ENCODE measurements around the gene EPB41L5.

The EPB41L5 gene

GRCh38 chr2:120204945-120205670 is 192.2 kb downstream of the EPB41L5 start:
- no peak for DNase-seq

GRCh38 chr2:120206022-120206581 is 193.2 kb downstream of the EPB41L5 start:
- no peak for DNase-seq

- no peak for DNase-seq
Measured at GRCh38 chr2:120208381-120209353, 195.8 kb downstream of the EPB41L5 start.

GRCh38 chr2:120209427-120210269 is 196.8 kb downstream of the EPB41L5 start:
- no peak for DNase-seq

- no peak for DNase-seq
Measured at GRCh38 chr2:120210270-120210693, 197.4 kb downstream of the EPB41L5 start.

GRCh38 chr2:120218181-120218580 is 205.3 kb downstream of the EPB41L5 start:
- no peak for DNase-seq

- DNase-seq = no peak
Measured at GRCh38 chr2:120219291-120219690, 206.4 kb downstream of the EPB41L5 start.

GRCh38 chr2:120219766-120220165 is 206.9 kb downstream of the EPB41L5 start:
- no peak for DNase-seq

GRCh38 chr2:120220756-120221155 is 207.9 kb downstream of the EPB41L5 start:
- no peak for DNase-seq

GRCh38 chr2:120221616-120222015 is 208.7 kb downstream of the EPB41L5 start:
- no peak for DNase-seq

GRCh38 chr2:120222186-120223033 is 209.5 kb downstream of the EPB41L5 start:
- DNase-seq = no peak

GRCh38 chr2:120223034-120223912 is 210.4 kb downstream of the EPB41L5 start, which contains the start of gene TMEM185B:
Gene TMEM185B (minus strand): TSS chr2:120223400. CDS start chr2:120222976, 424 bp downstream.
- peak; percentile 85 for DNase-seq

GRCh38 chr2:120224256-120224655 is 211.4 kb downstream of the EPB41L5 start:
- no peak for DNase-seq

- no peak for DNase-seq
Measured at GRCh38 chr2:120224735-120225548, 212.1 kb downstream of the EPB41L5 start.

- DNase-seq = no peak
Measured at GRCh38 chr2:120225549-120226065, 212.7 kb downstream of the EPB41L5 start.

- DNase-seq = no peak
Measured at GRCh38 chr2:120226316-120226715, 213.4 kb downstream of the EPB41L5 start.

GRCh38 chr2:120227111-120227991 is 214.5 kb downstream of the EPB41L5 start:
- DNase-seq = no peak

GRCh38 chr2:120228503-120228902 is 215.6 kb downstream of the EPB41L5 start:
- no peak for DNase-seq

All from effector CD8-positive, alpha-beta T cell (primary cell).